ENCODE results near the gene SLCO2A1.

GRCh38 chr3:133901083-133901482 is 128.6 kb downstream of the SLCO2A1 start:
- TF ChIP-seq GATA3 (IDR thresholded peaks at IDR 0.05; ENCODE audit: low read depth, low read length) (no peak), GATA2 (IDR thresholded peaks at IDR 0.05; ENCODE audit: low read depth, low read length) (no peak)

All from SH-SY5Y (cell line).